Nucleus accumbens (tissue), 56 donors: Measurements from ENCODE around the gene LRRC26.

Experiments used
- DNase-seq, 56 donors: peaks; one replicate each; lab custom pipeline; 2025; lab: John Stamatoyannopoulos, UW

Gene LRRC26

GRCh38 chr9:137200311-137201204 lies 30.7 kb upstream of the LRRC26 start, which contains the start of gene TPRN:
Gene TPRN (minus strand): TSS chr9:137200741. CDS start chr9:137200711, 30 bp downstream.
- DNase-seq = peak; percentile 74 to 99 (median 98)

GRCh38 chr9:137199411-137200121 lies 29.7 kb upstream of the LRRC26 start:
- peak in 2 of 56 donors; percentile 24 to 37 for DNase-seq

- DNase-seq = peak in 3 of 56 donors; percentile 41 to 60 (median 50)
Measured at GRCh38 chr9:137198902-137199283, 29.0 kb upstream of the LRRC26 start.

GRCh38 chr9:137198051-137198901 lies 28.4 kb upstream of the LRRC26 start:
- peak in 9 of 56 donors; percentile 5 to 71 (median 42) for DNase-seq

GRCh38 chr9:137195525-137196220 lies 25.8 kb upstream of the LRRC26 start:
- DNase-seq = peak in 3 of 56 donors; percentile 12 to 63 (median 19)

- DNase-seq = peak in 3 of 56 donors; percentile 36 to 63 (median 38)
Measured at GRCh38 chr9:137194909-137195308, 25.1 kb upstream of the LRRC26 start.

- DNase-seq = peak in 55 of 56 donors; percentile 13 to 96 (median 88)
Measured at GRCh38 chr9:137194388-137194787, 24.5 kb upstream of the LRRC26 start.

GRCh38 chr9:137193771-137194170 lies 23.9 kb upstream of the LRRC26 start:
- DNase-seq = peak in 1 of 56 donors; percentile 60

GRCh38 chr9:137192859-137193258 lies 23.0 kb upstream of the LRRC26 start:
- DNase-seq = no peak

GRCh38 chr9:137192448-137192780 lies 22.6 kb upstream of the LRRC26 start:
- DNase-seq = no peak

- peak in 50 of 56 donors; percentile 17 to 90 (median 68) for DNase-seq
Measured at GRCh38 chr9:137191691-137192447, 22.0 kb upstream of the LRRC26 start.

GRCh38 chr9:137191245-137191644 lies 21.4 kb upstream of the LRRC26 start:
- DNase-seq = no peak

- DNase-seq = no peak
Measured at GRCh38 chr9:137190315-137190856, 20.5 kb upstream of the LRRC26 start.

GRCh38 chr9:137189297-137190295 lies 19.7 kb upstream of the LRRC26 start:
- peak in 1 of 56 donors; percentile 35 for DNase-seq

GRCh38 chr9:137188490-137189296 lies 18.8 kb upstream of the LRRC26 start, which contains the start of the genes ANAPC2 and SSNA1:
Gene ANAPC2 (minus strand): TSS chr9:137188560. CDS start chr9:137188532, 28 bp downstream.
Gene SSNA1 (plus strand): TSS chr9:137188676. CDS start chr9:137188727, 51 bp downstream.
- peak in 55 of 56 donors; percentile 57 to 96 (median 90) for DNase-seq

GRCh38 chr9:137188086-137188489 lies 18.2 kb upstream of the LRRC26 start:
- no peak for DNase-seq
